ENCODE measurements around the gene SNPH.

The SNPH gene

DNA sequence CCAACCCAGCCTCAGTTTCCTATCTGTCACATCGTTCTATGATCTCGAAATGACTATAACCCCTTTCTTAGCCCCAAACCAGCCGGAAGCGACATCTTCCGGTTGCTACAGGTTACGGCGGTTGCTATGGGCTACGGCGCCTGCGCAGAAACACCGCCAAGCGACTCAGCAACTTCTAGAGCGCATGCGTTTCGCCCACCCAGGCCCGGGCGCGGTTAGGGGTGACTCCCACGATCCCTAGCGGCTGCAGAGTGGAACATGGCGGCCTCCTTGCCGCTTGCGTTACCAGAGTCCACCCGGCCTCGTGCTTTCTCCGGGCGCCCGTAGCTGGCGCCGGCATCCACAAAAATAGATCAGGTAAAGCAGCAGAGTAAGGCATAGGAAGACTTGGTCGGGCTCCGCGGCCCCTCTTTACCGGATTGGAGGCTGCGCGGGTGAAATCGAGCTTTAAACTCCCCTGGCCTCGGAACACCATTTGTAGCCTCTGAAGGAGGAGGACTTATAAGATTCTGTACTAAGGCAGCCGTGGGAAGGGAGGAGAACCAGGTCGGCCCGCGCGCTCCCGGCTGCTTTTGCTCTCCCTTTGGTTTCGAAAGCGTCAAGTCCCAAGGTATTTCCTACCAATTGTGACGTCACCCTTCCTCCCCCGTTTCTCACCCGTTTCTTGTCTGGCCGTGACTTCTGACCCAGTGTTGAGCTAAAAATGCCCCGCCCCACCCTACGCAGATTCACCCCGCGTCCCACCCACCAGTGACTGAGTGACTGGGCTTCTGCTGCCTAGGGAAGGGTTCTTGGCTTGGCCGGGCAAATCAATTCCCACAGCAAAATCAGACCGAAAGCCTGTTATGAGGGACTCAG lies 59.3 kb downstream of the SNPH start:
- DNase-seq, result peak; percentile 93 to 98

GRCh38 chr20:1326031-1326930 lies 60.2 kb downstream of the SNPH start:
- DNase-seq, result no peak

DNA sequence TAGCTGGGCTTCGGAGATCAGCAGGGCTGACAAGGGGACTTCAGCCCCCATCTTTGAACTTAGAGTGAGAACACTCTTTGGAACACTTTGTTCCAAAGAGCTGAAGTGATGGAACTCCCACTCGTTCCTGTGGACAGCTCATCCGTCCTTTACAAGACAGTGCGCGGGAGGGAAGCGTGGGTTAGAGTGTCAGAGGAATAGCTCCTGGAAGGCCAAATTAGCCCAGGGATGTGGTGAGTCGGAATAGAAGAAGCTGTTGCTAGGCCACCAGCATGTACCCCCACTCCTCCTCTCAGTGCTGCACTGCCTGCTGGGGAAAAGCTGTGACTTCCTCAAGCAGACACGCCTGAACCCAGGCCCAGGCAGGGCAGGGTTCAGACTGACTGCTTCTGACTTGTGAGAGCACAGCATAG lies 61.2 kb downstream of the SNPH start:
- no peak for DNase-seq

DNA sequence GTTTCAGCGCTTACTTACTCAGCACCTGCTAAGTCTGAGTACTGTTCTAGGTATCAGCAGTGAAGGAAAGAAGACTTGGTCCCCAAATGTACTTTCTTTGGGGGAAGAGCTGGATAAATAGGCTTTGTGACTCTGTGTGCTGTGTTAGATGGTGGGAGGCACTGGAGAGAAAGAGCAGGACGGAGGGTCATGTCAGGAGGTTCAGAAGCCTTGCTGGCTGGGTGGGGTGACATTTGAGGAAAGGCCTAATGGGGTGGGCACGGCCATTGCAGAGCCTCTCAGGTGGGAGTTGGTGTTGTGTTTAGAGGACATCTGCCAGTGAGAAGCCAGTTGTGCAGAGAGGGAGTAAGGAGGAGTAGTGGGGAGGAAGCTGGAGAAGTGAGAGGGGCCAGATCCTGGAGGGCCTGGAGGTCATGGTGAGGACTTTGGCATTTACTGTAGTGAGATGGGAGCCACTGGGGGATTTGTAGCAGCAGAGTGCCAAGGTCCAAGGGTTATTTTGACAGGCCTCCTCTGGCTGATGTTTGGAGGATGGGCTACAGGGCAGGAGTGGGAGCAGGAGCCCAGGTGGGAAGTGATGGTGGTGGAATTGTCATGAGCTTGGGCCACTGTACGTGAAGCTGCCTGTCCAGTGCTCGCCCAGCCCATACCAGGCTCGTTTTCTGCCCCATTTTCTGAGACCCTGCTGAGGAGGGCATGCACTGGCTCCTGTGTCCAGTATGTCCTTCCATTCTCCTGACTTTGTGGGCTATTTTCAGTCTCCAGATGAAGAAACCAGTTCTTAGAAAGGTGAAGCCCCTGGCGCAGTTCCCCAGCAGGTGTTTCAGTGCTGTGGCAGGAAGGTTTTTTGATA lies 62.0 kb downstream of the SNPH start:
- no peak for DNase-seq

- no peak for DNase-seq
Observed at GRCh38 chr20:1328680-1329330, 62.7 kb downstream of the SNPH start, which contains the start of gene SDCBP2. Gene SDCBP2, minus strand, starts transcription at chr20:1329139. Its CDS starts 8,723 bp downstream, at chr20:1320416.

DNA sequence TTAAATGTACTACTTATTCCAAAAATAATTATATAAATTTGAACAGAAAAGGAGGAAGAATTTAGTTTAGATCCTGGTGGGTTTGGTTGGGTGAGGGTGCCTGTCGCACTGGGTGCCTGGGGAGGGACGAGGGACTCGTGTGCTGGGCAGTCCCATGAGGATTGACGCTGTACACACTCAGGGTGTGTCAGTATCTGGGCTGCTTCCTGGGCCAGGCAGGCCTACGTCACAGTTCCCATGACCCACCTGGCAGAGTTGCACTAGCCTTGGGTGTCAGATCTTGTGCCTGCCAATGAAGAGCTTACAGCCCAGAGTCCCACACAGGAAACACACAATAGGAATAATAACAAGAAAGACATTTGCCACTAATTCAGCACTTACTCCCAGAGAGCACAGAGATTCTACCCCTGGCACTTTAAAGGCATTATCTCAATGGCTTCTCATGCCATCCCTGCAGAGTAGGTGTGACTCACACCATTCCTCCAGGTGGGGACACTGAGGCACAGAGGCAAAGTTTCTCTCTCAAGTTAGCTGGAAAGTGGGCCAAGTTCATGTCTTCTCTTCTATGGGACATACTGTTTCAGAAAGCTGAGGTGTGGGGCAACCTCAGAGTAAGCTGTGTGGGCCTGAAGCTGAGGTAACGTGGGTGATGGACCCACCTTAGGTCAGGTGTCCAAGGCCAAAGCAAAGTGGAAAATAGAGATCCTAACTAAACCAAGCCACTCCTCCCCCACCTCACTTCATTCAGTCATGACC lies 64.2 kb downstream of the SNPH start:
- no peak for DNase-seq

- no peak for DNase-seq
Observed at GRCh38 chr20:1331101-1331500, 65.0 kb downstream of the SNPH start.

- DNase-seq, result no peak
Observed at GRCh38 chr20:1331801-1332453, 65.8 kb downstream of the SNPH start.

- DNase-seq, result no peak
Observed at GRCh38 chr20:1332749-1333300, 66.7 kb downstream of the SNPH start.

- no peak for DNase-seq
Observed at GRCh38 chr20:1333462-1334369, 67.6 kb downstream of the SNPH start.

DNA sequence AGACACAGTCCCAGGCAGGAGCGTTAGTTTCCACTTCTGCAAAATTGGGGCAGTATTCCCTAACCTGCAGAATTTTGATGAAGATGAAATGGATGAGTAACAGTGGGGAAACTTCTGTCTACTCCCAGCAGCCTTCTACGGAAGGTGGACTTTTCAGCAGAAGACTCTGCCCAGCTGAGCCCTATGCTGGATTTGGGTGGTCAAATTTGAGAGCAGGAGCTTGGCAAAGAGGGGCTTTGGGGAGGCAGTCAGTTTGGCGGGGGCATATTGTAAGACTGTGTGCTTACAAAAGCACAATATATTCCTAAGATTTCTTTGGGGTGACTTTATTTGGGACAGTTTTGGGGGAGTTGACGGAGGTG lies 68.3 kb downstream of the SNPH start:
- DNase-seq, result no peak

DNA sequence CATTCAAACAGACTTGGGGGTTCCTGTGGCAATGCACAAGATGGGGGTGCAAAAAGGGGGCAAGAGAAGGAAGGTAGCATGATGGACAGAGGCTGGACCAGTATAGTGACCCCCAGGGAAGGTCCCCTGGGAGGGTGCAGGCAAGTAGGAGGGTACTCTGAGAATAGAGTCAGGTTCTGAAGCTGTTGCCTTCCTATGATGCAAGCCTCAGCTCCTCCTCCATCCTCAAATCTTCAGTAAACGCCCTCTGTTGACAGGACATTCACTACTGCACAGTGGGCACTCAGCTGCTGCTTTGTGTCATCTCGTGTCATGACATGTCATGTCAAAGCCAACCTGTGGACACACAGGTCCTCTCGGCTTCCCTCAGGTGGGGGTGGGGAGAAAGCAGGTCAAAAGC lies 68.7 kb downstream of the SNPH start:
- DNase-seq, result no peak

- no peak for DNase-seq
Observed at GRCh38 chr20:1335961-1336698, 70.0 kb downstream of the SNPH start.

DNA sequence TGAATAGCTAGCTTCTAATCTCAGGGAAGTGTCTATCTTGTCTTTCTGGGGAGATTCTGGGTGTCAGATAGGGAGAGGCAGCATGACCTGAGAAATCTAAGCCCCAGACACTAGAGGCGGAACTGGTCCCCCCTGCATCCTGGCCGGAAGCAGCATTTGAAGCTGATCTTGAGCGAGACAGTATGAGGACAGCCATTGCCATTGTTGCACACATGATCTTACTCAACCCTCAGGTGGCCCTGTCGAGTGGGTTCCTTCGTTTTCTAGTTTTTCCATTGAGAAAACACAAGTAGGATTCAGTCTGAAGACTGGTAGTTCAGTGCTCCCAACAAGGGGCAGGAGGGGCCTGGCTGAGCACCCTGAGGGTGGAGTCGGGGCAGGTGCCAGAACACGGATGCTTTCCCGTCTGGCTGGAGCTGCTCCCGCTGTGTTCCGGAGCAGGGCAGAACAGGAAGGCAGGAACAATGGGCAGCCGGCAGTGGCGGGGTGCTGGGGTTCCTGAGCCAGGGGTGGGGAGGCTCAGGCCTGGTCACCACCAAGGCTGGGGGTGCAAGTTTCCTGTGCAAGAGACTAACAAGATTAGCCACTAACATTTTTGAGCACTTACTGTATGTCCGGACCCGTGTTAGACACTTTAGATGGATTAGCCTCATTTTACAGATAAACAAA lies 70.7 kb downstream of the SNPH start:
- DNase-seq, result no peak

DNA sequence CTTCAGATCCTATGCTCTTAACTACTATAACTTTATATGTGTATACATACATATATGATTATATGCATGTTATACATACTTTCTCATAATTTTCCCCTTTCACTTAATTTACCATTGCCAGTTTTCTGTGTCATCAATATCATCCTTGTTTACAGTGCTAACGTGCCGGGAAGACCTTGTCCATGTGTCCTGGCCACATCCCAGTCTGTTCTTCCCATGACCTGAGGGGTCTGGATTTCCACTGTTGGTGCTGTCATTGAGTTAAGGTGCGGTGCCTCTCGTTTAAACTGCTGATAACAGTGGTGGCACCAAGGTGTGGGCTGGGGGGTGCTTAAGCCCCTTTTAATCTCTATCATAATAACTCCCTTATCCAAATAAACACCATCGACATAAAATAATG lies 71.3 kb downstream of the SNPH start:
- no peak for DNase-seq

DNA sequence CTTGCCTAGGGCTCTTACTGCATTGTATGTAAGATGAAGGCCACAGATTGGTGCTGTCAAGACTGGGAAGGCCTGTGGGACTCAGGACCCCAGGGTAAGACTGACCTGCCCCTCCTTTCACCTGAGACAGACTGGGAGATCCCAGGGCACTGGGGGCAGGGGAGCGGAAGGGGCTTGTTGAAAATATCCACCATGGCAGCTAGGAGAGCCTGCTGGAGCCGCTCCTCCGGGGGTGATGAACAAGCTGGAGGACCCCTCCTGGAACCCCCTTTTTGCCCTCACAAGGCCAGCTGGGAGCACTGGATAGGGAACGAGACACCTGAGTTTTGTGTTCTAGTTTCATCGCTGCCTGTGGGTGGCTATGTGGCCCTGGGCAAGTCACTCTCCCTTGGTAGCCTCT lies 72.0 kb downstream of the SNPH start:
- no peak for DNase-seq

DNA sequence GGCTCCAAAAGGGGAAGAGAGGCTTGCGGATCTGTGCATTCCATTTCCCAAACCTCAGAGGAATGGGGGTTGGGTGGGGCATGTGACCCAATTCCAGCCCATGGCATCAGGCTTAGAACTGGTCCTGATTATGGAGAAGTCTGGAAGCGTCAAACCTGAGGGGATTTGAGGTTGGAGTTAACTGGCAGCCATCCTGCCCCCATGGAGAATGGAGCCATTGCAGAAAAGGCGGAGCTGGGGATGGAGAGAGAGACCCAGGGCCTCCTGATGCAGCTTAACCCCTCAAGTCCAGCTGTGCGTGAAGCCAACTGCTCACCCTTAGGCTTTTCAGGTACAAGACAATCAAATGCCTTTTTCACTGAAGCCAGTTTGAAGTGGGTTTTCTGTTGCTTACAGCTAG lies 72.7 kb downstream of the SNPH start:
- DNase-seq, result no peak

- no peak for DNase-seq
Observed at GRCh38 chr20:1341561-1342265, 75.6 kb downstream of the SNPH start.
